NCI-H1930 (cell line): ENCODE measurements around the gene KCNJ12.
"Not testable (repeated sequence)": the region's sequence is repeated elsewhere in the genome, so short reads cannot be mapped to it uniquely, and the experiment has no call there.

Experiments used
- DNase-seq, 2 experiments: peaks; one replicate each; lab custom pipeline; 2025; lab: John Stamatoyannopoulos, UW

Gene KCNJ12

GRCh38 chr17:21376081-21376758 is at the start of gene KCNJ12:
TSS of gene KCNJ12 (plus strand) at chr17:21376357. CDS start at chr17:21415343, 38,986 bp downstream.
- no peak for DNase-seq

DNA sequence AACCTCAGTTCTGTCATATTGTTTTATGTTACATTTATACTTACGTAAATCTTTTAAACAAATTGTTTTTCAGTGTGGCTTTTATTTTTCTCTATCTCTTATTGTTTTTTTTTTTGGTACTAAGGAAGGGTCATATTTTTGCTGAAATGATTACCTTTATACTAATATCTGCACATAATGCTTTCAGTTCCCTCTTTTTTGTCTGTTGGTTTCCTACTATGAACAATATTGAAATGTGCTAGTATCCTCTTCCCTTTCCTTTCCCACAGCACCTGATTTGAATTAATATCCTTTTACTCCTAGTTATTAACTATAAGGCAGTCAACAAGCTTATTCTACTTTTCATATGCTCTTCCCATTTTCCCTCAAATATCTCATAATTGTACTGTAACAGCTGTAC is 48.2 kb upstream of the KCNJ12 start:
- not testable (repeated sequence) for DNase-seq

DNA sequence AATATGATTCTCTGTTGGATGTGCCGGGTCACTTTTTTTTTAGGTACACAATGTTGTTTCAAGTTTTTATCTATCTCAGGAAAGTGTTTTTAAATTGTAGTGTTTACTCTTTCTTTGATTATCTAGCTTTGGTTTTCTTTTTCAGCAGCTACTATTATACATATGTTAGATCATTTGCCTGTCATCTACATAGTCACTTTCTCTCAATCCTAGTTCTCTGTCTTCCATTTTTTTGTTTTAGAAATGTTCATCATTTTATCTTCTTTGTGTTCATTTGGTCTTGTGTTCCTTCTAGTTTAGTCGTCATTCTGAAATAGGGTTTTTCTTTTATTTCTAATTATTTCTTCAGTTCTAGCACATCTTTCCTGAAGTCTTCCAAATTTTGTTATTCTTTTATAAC is 47.4 kb upstream of the KCNJ12 start:
- DNase-seq: not testable (repeated sequence)

DNA sequence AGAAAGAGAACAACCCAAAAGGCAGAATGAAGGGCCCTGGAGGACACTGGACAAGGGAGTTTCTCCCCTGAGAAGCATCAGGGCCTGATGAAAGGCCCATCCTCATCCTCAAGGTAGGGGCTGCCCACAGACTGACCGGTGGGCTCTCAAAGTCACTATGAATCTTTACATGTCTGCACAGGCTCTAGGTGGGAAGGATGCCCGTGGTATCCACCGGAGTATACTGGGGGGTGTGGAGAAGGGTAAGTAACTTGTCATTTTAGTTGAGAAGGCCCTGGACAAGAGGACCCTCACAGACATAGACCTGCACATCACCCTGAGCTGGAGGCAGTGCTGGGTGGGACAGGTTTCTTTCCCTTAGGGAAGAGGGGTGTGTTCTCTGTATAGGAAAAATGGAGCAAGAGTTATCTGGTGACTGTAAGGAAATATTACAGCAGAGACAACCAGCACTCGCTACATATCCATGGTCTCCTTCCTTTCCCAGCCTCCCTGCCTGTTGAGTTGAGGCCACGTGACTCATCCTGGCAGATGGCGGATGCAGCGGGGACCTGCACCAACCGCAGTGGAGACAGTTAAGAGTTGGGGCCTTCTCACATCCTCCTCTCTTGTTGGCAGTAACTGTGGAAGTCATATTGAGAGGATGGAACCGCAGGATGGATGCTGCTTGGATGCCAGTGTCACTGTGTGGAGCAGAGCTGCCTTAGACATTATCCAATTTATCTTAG is 45.6 kb upstream of the KCNJ12 start:
- DNase-seq: no peak

DNA sequence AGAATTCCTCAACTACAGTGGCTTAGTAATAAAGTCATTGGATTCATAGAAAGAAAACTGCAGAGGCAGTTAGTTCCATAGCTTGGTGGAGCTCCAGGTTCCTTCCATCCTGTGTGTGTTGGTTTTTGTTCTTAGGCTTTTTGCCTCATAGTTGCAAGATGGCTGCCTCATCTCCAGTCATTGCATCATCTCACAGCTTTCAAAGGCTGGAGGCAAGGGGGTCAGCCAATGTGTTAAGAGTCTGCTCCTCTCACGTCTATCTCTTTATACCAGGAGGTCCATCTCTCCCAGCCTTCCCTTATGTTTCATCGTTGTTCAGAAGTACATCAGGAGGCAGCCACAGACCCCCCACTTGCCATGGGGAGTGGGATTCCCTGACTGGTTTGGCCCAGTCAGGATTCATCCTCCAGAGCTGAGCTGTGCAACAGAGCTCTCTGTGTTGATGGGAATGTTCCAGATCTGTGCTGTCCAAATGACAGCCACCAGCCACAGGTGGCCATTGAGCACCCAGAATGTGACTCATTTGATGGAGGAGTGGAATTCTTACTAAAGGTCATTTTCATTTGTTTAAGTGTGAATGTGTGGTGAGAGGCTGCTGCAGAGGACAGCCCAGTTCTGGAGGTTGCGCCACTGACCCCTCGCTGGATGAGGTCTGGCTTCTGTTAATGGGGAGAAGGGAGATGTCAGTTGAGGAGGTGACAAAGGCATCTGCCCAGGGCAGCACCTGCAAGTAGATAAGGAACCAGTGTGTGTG is 39.4 kb upstream of the KCNJ12 start:
- DNase-seq: not testable (repeated sequence)

- not testable (repeated sequence) for DNase-seq
Observed at GRCh38 chr17:21337981-21338625, 38.1 kb upstream of the KCNJ12 start.

DNA sequence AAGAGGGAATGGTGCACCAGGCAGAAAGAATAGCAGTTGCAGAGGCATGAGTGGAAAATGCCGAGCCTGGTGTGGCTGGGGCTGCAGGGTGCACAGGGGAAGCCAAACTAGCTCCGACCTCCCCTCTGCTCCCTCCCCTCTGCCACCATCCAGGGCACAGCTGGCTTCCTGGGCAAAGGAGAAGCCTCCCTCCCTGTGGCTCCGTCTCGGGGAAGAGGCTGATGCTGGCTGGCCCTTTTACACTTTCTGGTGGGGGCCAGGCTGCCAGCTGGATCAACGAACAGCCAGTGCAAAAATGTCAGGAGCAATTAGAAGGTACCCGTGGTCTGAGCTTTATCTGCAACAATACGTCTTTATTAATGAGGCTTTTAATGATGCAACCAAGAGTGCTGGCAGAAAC is 37.1 kb upstream of the KCNJ12 start:
- DNase-seq: no peak

- not testable (repeated sequence) for DNase-seq
Observed at GRCh38 chr17:21339571-21339970, 36.6 kb upstream of the KCNJ12 start.

DNA sequence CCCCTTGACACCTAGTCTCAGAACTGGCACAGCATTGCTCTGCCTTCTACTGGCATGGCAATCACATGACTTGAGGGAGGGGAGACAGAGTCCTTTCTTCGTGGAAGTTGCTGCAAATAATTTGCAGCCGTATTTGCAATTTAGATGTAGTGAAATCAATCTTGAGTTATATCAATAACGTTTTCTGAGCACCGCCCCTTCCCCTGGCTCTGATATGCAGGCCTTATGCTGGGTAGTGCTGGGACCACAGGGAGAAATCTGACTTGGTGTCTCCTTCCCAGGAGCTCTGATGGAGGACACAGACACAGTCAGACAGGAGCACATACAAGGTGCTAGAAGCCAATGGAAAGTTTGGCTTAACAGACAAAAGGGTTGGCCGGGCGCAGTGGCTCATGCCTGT is 35.8 kb upstream of the KCNJ12 start:
- not testable (repeated sequence) for DNase-seq

GRCh38 chr17:21341279-21341678 is 34.9 kb upstream of the KCNJ12 start:
- not testable (repeated sequence) for DNase-seq

DNA sequence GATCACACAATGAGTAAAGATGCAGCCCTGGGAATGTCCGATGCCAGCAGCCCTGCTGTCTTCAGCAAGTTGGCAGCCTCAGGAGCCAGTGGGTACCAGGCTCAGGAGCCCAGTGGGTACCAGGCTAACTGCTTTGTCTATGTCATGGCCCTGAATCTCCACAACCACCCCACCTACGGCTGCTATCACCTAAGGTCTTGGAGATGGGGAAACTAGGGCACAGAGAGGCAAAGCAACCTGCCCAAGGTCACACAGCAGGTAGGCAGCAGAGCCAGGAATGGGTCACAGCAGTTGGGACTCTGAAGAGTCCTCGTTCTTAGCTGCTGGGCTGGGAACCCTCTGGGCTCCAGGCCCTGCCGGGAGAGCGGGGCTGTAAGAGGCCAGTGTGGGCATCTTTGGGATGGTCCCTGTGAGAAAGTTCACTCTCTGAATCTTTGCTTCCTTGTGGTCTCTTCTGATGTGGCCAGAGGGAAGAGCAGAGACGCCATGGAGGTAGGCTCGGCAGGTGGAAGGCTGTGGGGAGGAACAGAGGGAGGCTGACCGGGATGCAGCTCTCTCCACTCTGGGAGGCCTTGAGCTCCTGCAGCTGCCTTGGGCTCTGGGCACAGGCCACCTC is 34.1 kb upstream of the KCNJ12 start:
- not testable (repeated sequence) for DNase-seq

DNA sequence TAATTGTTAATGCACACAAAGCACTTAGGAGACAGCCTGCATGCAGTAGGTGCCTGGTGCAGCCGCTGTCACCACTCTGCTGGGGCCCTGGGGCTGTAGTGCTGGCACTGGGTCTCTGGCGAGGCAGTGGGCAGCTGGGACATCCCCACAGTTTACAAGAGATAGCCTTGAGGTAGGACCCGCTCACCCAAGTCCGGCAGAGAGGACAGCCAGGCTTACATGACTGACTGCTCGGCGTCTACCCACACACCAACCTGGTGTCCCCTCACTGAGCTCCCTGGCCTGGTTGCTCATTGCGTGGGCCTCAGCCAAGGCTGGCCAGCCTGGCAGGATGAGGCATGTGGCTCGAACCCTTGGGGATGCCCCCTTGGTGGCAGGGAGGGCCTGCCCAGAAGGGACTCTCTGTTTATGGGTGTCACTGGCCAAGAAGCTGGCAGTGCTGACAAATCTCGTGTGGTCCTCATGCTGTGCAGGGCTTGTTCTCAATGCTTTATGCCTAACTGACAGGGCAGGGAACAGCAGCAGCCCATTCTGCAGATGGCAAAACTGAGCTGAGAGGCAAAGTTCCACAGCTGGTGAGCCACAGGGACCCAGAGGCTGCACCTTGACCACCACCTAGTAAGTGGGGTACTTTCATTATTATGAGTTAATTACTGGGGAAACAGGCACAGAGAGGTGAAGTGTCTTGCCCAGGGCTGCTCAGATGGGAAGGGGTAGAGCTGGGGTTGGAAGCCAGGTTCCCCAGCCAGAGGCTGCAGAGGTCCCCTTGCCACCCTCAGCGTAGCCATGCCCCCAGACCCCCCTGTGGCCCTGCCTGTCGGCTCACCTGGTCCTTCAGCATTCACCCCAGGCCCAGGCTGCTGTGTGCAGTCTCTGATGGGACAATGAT is 32.9 kb upstream of the KCNJ12 start:
- not testable (repeated sequence) for DNase-seq

- DNase-seq: not testable (repeated sequence)
Observed at GRCh38 chr17:21344801-21345200, 31.4 kb upstream of the KCNJ12 start.

DNA sequence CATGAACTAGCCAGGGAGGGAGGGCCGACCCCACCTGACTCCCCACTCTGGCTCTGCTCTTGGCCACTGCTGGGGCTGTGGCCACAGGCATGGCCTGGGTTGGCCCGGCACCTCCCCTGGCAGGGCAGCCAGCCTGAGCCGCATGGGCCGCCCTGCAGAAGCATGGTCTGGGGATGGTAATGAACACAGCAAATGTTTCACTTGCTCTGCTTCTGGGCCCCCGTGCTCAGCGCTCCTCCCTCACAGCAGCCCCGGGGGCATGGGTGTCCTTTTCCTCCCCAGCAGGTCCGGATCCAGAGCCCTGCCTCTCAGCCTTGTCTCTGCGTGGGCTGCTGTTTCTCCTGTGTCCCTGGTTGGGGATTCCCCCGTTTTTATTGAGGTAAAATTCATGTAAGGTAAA is 30.9 kb upstream of the KCNJ12 start:
- DNase-seq: no peak

DNA sequence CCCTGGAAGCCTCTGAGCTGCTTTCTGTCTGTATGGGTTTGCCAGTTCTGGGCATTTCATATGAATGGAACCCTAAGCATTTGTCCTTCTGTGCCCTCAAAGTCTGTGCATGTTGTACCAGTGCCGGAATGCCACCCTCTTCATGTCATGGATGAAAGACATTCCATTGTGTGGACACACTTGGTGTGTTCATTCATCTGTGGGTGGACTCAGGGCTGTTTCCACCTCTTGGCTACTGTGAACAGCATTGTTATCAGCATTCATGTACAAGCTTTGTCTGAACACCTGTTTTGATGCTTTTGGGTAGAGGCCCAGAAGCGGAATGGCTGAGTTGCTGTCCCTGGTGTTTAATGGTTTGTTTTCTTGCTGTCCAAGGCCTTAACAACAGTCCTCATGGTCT is 30.1 kb upstream of the KCNJ12 start:
- DNase-seq: not testable (repeated sequence)

DNA sequence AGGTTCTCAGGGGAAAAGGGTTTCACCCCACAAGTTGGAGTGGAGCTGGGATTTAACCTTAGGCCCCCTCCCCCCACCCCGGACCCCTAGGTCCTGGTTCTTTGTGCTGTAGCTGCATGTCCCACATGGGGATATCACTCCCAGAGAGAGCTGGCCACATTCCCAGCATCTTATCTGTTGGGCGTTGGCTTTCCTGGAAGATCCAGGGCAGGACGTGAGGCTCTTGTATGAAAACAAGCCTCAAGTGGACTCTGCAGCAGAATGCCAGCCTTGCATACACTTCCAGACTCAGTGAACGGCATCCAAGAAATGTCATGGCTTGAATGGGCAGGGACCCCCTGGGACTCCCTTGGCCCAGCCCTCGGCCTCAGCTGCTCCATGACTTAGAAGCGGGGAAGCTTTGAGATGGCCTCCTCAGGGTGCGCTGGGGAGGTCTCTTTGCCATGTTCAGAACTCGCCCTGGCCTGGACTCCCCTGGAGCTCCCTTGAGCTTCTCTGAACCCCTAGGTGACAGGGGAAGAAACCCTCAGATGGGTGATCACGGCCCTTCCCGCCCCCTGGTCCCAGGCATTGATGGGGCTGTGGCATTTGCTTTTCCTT is 29.4 kb upstream of the KCNJ12 start:
- not testable (repeated sequence) for DNase-seq

DNA sequence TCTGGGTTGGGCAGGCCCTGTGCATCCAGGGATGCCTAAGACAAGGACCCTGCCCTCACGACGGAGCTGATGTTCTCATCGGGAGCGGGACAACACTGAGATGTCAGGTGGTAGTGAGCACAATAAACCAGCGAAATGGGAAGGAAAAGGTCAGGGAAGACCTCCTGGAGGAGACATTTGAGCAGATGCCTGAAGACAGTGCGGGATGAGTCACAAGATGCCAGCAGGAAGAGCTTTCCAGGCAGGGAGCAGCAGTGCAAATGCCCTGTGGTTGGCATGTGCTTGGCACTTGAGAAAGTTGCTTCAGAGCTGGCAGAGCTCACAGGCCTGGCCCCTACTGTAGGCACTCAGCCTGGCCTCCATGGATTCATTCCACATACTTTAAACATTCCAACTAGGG is 28.5 kb upstream of the KCNJ12 start:
- DNase-seq: not testable (repeated sequence)

DNA sequence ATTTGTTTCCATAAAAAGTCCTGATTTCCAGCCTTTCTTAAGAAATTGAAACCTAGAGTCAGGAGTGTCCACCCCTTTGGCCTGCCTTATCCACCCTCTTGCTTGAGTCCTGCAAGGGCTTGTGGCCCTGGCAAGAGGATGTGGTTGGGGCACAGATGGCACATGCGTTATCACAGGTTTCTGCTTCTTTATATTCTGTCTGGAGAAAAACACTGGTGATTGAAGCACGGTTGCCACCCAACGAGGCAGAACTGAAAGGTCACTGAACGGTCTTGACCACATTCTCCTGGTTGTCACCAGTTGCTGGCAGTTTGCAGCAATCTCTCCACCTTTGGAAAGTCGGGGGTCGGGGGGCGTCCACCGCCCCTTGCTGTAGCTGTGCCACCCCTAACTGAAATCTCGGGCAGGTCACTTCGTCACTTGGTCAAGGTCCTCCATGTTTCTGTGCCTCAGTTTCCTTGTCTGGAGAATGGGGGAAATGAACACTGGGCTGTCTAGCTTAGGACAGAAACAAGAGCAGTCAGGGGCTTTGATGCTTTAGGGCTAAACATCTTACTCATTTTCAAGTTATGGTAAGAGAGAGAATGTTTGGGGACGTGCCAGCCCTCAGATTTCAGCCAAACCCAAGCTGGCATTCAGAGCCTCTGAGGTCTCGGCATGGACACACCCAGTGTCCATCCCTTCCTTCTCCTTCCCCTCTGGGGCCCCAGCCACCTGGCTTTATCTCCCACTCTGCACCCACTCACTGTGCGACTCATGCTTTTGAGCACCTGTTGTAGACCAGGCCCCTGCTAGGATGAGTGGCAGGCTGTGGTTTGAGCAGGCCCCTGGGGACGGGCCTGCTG is 27.9 kb upstream of the KCNJ12 start:
- DNase-seq: not testable (repeated sequence)

GRCh38 chr17:21348926-21349261 is 27.3 kb upstream of the KCNJ12 start:
- DNase-seq: not testable (repeated sequence)
